GM23338 (cell line): ENCODE data around the gene CCNG2. TPM values are rescaled to one million over a fixed set of nuclear protein-coding genes. Genes with fewer than 3 reads are reported as not detected.

Experiments
- ATAC-seq: fragments of 200-7000 bp; cut with Tn5 transposase; 3 replicates; pipeline ENCODE4 v1.9.1; 2020
- DNase-seq: peaks from one replicate; pipeline ENCODE4 v3.0.0-alpha.2; 2015; ENCODE audit warnings: low spot score
- H2AFZ ChIP-seq: fragments of 200-600 bp; sonication (generic); 2 replicates; pipeline ENCODE4 v1.8.0; 2016; ENCODE audit warnings: antibody characterized with exemption, mild to moderate bottlenecking, moderate library complexity
- H3F3A ChIP-seq: fragments of 200-600 bp; sonication (generic); replicated peaks from 2 replicates; pipeline ENCODE4 v1.8.0; 2017; ENCODE audit warnings: antibody characterized with exemption, mixed run types, low read depth
- H3K27ac ChIP-seq: fragments of 200-600 bp; sonication (generic); 2 replicates; pipeline ENCODE4 v1.6.1; 2016; ENCODE audit warnings: low read depth
- H3K27me3 ChIP-seq: fragments of 200-600 bp; sonication (generic); 2 replicates; pipeline ENCODE4 v1.8.0; 2016; ENCODE audit warnings: mild to moderate bottlenecking, mixed run types, moderate library complexity; ENCODE audit not compliant: insufficient read depth
- H3K36me3 ChIP-seq: fragments of 200-600 bp; sonication (generic); 2 replicates; pipeline ENCODE4 v1.8.0; 2016; ENCODE audit warnings: mild to moderate bottlenecking; ENCODE audit not compliant: insufficient read depth
- H3K4me1 ChIP-seq: fragments of 200-600 bp; sonication (generic); 2 replicates; pipeline ENCODE4 v1.8.0; 2016; ENCODE audit warnings: mild to moderate bottlenecking, moderate library complexity; ENCODE audit not compliant: insufficient read depth
- H3K4me2 ChIP-seq: fragments of 200-600 bp; sonication (generic); 2 replicates; pipeline ENCODE4 v1.7.1; 2017; ENCODE audit warnings: mixed run types
- H3K4me3 ChIP-seq: fragments of 200-600 bp; sonication (generic); 2 replicates; pipeline ENCODE4 v1.6.1; 2016; ENCODE audit warnings: mixed run types
- H3K79me2 ChIP-seq: fragments of 200-600 bp; sonication (generic); replicated peaks from 2 replicates; pipeline ENCODE4 v1.8.0; 2017; ENCODE audit warnings: mild to moderate bottlenecking; ENCODE audit not compliant: insufficient read depth
- H3K9me2 ChIP-seq: fragments of 200-600 bp; sonication (generic); 2 replicates; pipeline ENCODE4 v1.8.0; 2017; ENCODE audit not compliant: insufficient read depth
- H4K20me1 ChIP-seq: fragments of 200-600 bp; sonication (generic); replicated peaks from 2 replicates; pipeline ENCODE4 v1.8.0; 2017; ENCODE audit warnings: mild to moderate bottlenecking; ENCODE audit not compliant: insufficient read depth
- H3K27ac Mint-ChIP-seq: 2 replicates; pipeline ENCODE4 v1.8.0; 2020; ENCODE audit warnings: inconsistent platforms, mild to moderate bottlenecking, moderate library complexity, mixed read lengths
- H3K27me3 Mint-ChIP-seq: 3 replicates; pipeline ENCODE4 v1.8.0; 2022; ENCODE audit warnings: low read depth, mild to moderate bottlenecking, moderate library complexity, mixed read lengths, inconsistent platforms; ENCODE audit not compliant: insufficient read depth, poor library complexity
- H3K36me3 Mint-ChIP-seq: 3 replicates; pipeline ENCODE4 v1.8.0; 2021; ENCODE audit warnings: low read depth, mild to moderate bottlenecking, inconsistent platforms, moderate library complexity, mixed read lengths
- H3K4me1 Mint-ChIP-seq: 3 replicates; pipeline ENCODE4 v1.8.0; 2020; ENCODE audit warnings: mild to moderate bottlenecking, inconsistent platforms, mixed read lengths
- H3K4me3 Mint-ChIP-seq: 3 replicates; pipeline ENCODE4 v1.8.0; 2021; ENCODE audit warnings: moderate library complexity, mild to moderate bottlenecking, inconsistent platforms, mixed read lengths
- H3K9me3 Mint-ChIP-seq: 3 replicates; pipeline ENCODE4 v1.8.0; 2020; ENCODE audit warnings: moderate library complexity, mild to moderate bottlenecking, inconsistent platforms, mixed read lengths
- ETS1 ChIP-seq: IDR thresholded peaks from 2 replicates; pipeline ENCODE4 v1.6.1; 2016; ENCODE audit warnings: antibody characterized with exemption
- NANOG ChIP-seq: IDR thresholded peaks from 2 replicates; pipeline ENCODE4 v1.6.1; 2016; ENCODE audit warnings: antibody characterized with exemption, borderline replicate concordance
- POLR2AphosphoS5 ChIP-seq: IDR thresholded peaks from 2 replicates; pipeline ENCODE4 v1.6.1; 2016; ENCODE audit warnings: antibody characterized with exemption, low read depth
- STAT1 ChIP-seq: IDR thresholded peaks from one replicate; pipeline ENCODE4 v1.6.1; 2016; ENCODE audit warnings: antibody characterized with exemption; ENCODE audit not compliant: unreplicated experiment
- ZNF114 ChIP-seq: fragments of 250-450 bp; sonication (Bioruptor Pico); IDR thresholded peaks from 2 replicates; pipeline ENCODE4 v1.5.0; 2020; ENCODE audit warnings: mild to moderate bottlenecking, moderate library complexity
- ZNF331 ChIP-seq: fragments of 250-450 bp; sonication (Bioruptor Pico); IDR thresholded peaks from 2 replicates; pipeline ENCODE4 v1.5.0; 2020; ENCODE audit warnings: low read depth, mild to moderate bottlenecking, moderate library complexity
- ZNF462 ChIP-seq: fragments of 250-450 bp; sonication (Bioruptor Pico); IDR thresholded peaks from 2 replicates; pipeline ENCODE4 v1.5.0; 2020; ENCODE audit warnings: mild to moderate bottlenecking, moderate library complexity
- polyA plus RNA-seq: library from polyadenylated mRNA; unstranded; fragments of >200 nt; fragmentation: Nextera tagmentation; extraction: Ambion mirVana; gene quantifications from 2 replicates; pipeline ENCODE4 v1.2.1, GENCODE V29; 2016
- total RNA-seq: library from RNA; depleted of rRNA; stranded (reverse); fragments of >200 nt; shearing (Covaris generic); gene quantifications from 2 replicates; pipeline ENCODE4 v1.2.3, GENCODE V29; 2014

Gene CCNG2
- total and polyA plus RNA-seq, 2 experiments from 2014 or later = 7.1 to 16.5 TPM

GRCh38 chr4:77199276-77199675, 42.3 kb downstream of the CCNG2 start (continued):
- TF ChIP-seq ZNF462 (CRISPR knock-in tag) = no peak

DNA sequence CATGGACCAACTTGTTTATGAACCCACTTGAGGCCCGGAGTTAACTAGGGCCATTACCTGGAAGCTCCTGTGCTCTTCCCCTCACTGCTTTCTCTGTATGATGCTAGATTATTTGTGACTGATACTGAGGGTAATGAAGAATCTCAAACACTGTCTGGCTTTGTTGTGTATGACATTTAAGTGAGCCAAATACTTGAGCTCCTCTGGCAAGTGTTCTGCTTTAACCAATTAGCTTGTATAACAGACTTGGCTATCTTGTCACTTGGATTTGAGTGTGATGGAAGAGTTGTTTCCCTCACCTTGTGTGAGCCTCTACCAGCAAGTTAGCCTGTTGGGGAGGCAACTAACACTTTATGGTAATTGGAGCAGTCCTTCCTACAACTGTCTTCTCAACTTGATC, 42.7 kb downstream of the CCNG2 start:
- Histone ChIP-seq H3K27ac (no peak overlapping the region), H3K4me3 (no peak overlapping the region), H4K20me1 (no peaks in the 10 kb centered on the region), H3F3A (no peaks in the 10 kb centered on the region), H3K4me2 (no peak overlapping the region), H3K27me3 (no peaks in the 10 kb centered on the region), H3K79me2 (no peaks in the 10 kb centered on the region), H3K9me2 (no peaks in the 10 kb centered on the region), H3K4me1 (no peaks in the 10 kb centered on the region), H3K36me3 (no peaks in the 10 kb centered on the region), H2AFZ (no peak overlapping the region)
- H3K4me1 Mint-ChIP-seq = no peaks in the 10 kb centered on the region
- H3K27ac Mint-ChIP-seq = no peak overlapping the region
- ATAC-seq = no peak
- H3K27me3 Mint-ChIP-seq = peaks cover 7% of the 10 kb centered on the region
- TF ChIP-seq ETS1 (no peak), ZNF331 (CRISPR knock-in tag) (no peak), ZNF462 (CRISPR knock-in tag) (no peak), STAT1 (no peak), POLR2AphosphoS5 (no peak), ZNF114 (CRISPR knock-in tag) (no peak), NANOG (no peak)
- H3K9me3 Mint-ChIP-seq = no peaks in the 10 kb centered on the region
- no peak overlapping the region for H3K4me3 Mint-ChIP-seq
- H3K36me3 Mint-ChIP-seq = no peaks in the 10 kb centered on the region
- no peak for DNase-seq
